ENCODE results near the gene SLC35F2.

SLC35F2 gene

GRCh38 chr11:107856180-107856980, 2.2 kb downstream of the SLC35F2 start:
- Histone ChIP-seq H3K79me2 (ENCODE audit: control insufficient read depth, insufficient read depth, low read length, poor library complexity) (peaks cover 19% of the 10 kb centered on the region), H2AFZ (ENCODE audit: insufficient read depth, low read length, poor library complexity) (no peak overlapping the region), H4K8ac (ENCODE audit: low read depth, low read length) (peak overlapping the region; percentile 47), H4K91ac (ENCODE audit: low read depth, low read length) (peak overlapping the region; percentile 53), H3K36me3 (ENCODE audit: control insufficient read depth in 1 of 2, insufficient read depth in 2 of 2, low read length in 2 of 2) (no peaks in the 10 kb centered on the region), H3K14ac (ENCODE audit: low read length) (no peak overlapping the region), H2BK5ac (ENCODE audit: low read depth, low read length, poor library complexity) (no peak overlapping the region), H3K79me1 (ENCODE audit: low read length) (peaks cover 13% of the 10 kb centered on the region), H4K12ac (ENCODE audit: low read depth, low read length) (no peak overlapping the region), H3K9me3 (ENCODE audit: insufficient read depth, low read depth, low read length) (no peaks in the 10 kb centered on the region), H2BK12ac (ENCODE audit: low read length) (no peak overlapping the region), H3K9ac (ENCODE audit: low read length) (no peak overlapping the region), H3K4me2 (ENCODE audit: low read length) (peak overlapping the region; percentile 73), H3K27me3 (ENCODE audit: insufficient read depth, low read length) (no peaks in the 10 kb centered on the region), H3K4ac (ENCODE audit: low read depth, low read length) (peak overlapping the region; percentile 47), H3K23ac (ENCODE audit: low read length) (no peak overlapping the region), H3K4me1 (ENCODE audit: control insufficient read depth in 1 of 2, insufficient read depth in 2 of 2, low read length in 2 of 2) (peaks cover 2% of the 10 kb centered on the region in 2 experiments), H3K4me3 (ENCODE audit: low read depth, low read length) (peak overlapping the region; percentile 13), H2BK120ac (ENCODE audit: insufficient read depth, low read length, poor library complexity) (no peak overlapping the region), H3K18ac (ENCODE audit: low read length) (no peak overlapping the region), H2AK5ac (ENCODE audit: low read length) (no peak overlapping the region), H3K27ac (ENCODE audit: low read depth, low read length) (peak overlapping the region; percentile 35)
- peak in 1 of 2 donors; percentile 7 for DNase-seq
- no CpG with 5 or more reads among the region's 10 CpGs for WGBS (ENCODE audit: extremely low coverage, insufficient coverage, insufficient read length)

- H3K9ac ChIP-seq (ENCODE audit: low read length) = peak overlapping the region; percentile 13
- no peak overlapping the region for H3K14ac ChIP-seq (ENCODE audit: low read length)
- no peak overlapping the region for H3K4me2 ChIP-seq (ENCODE audit: low read length)
- no peak overlapping the region for H2AK5ac ChIP-seq (ENCODE audit: low read length)
- no CpG with 5 or more reads among the region's 6 CpGs for WGBS (ENCODE audit: extremely low coverage, insufficient coverage, insufficient read length)
- no peak for DNase-seq
- H3K4me1 ChIP-seq (ENCODE audit: control insufficient read depth in 1 of 2, insufficient read depth in 2 of 2, low read length in 2 of 2) = peaks cover 9 to 13% of the 10 kb centered on the region in 2 experiments
- H3K4ac ChIP-seq (ENCODE audit: low read depth, low read length) = peak overlapping the region; percentile 64
- no peaks in the 10 kb centered on the region for H3K9me3 ChIP-seq (ENCODE audit: insufficient read depth, low read depth, low read length)
- H4K91ac ChIP-seq (ENCODE audit: low read depth, low read length) = no peak overlapping the region
- H3K4me3 ChIP-seq (ENCODE audit: low read depth, low read length) = no peak overlapping the region
- H3K23ac ChIP-seq (ENCODE audit: low read length) = no peak overlapping the region
- H3K18ac ChIP-seq (ENCODE audit: low read length) = no peak overlapping the region
- no peak overlapping the region for H2AFZ ChIP-seq (ENCODE audit: insufficient read depth, low read length, poor library complexity)
- no peaks in the 10 kb centered on the region for H3K27me3 ChIP-seq (ENCODE audit: insufficient read depth, low read length)
- H3K79me2 ChIP-seq (ENCODE audit: control insufficient read depth, insufficient read depth, low read length, poor library complexity) = peaks cover 12% of the 10 kb centered on the region
- H2BK12ac ChIP-seq (ENCODE audit: low read length) = no peak overlapping the region
- H3K79me1 ChIP-seq (ENCODE audit: low read length) = peaks cover 2% of the 10 kb centered on the region
- H2BK5ac ChIP-seq (ENCODE audit: low read depth, low read length, poor library complexity) = no peak overlapping the region
- H2BK120ac ChIP-seq (ENCODE audit: insufficient read depth, low read length, poor library complexity) = no peak overlapping the region
- H3K36me3 ChIP-seq (ENCODE audit: control insufficient read depth in 1 of 2, insufficient read depth in 2 of 2, low read length in 2 of 2) = no peaks in the 10 kb centered on the region
- H4K8ac ChIP-seq (ENCODE audit: low read depth, low read length) = no peak overlapping the region
- H3K27ac ChIP-seq (ENCODE audit: low read depth, low read length) = no peak overlapping the region
- H4K12ac ChIP-seq (ENCODE audit: low read depth, low read length) = no peak overlapping the region
These were observed 5.5 kb downstream of the SLC35F2 start for GRCh38 chr11:107853070-107853469.

GRCh38 chr11:107851704-107852310, 6.8 kb downstream of the SLC35F2 start:
- no peak overlapping the region for H4K12ac ChIP-seq (ENCODE audit: low read depth, low read length)
- H3K79me2 ChIP-seq (ENCODE audit: control insufficient read depth, insufficient read depth, low read length, poor library complexity) = peaks cover 11% of the 10 kb centered on the region
- H3K4me2 ChIP-seq (ENCODE audit: low read length) = no peak overlapping the region
- H3K4me1 ChIP-seq (ENCODE audit: control insufficient read depth in 1 of 2, insufficient read depth in 2 of 2, low read length in 2 of 2) = peaks cover 9 to 16% of the 10 kb centered on the region in 2 experiments
- WGBS (ENCODE audit: extremely low coverage, insufficient coverage, insufficient read length) = no CpG with 5 or more reads among the region's 4 CpGs
- H3K9me3 ChIP-seq (ENCODE audit: insufficient read depth, low read depth, low read length) = no peaks in the 10 kb centered on the region
- no peaks in the 10 kb centered on the region for H3K27me3 ChIP-seq (ENCODE audit: insufficient read depth, low read length)
- no peak overlapping the region for H2BK5ac ChIP-seq (ENCODE audit: low read depth, low read length, poor library complexity)
- H4K91ac ChIP-seq (ENCODE audit: low read depth, low read length) = no peak overlapping the region
- no peak overlapping the region for H4K8ac ChIP-seq (ENCODE audit: low read depth, low read length)
- H3K36me3 ChIP-seq (ENCODE audit: control insufficient read depth in 1 of 2, insufficient read depth in 2 of 2, low read length in 2 of 2) = no peaks in the 10 kb centered on the region
- H2BK12ac ChIP-seq (ENCODE audit: low read length) = no peak overlapping the region
- no peak overlapping the region for H3K9ac ChIP-seq (ENCODE audit: low read length)
- peak overlapping the region; percentile 64 for H3K4ac ChIP-seq (ENCODE audit: low read depth, low read length)
- no peak for DNase-seq
- no peak overlapping the region for H2AK5ac ChIP-seq (ENCODE audit: low read length)
- no peak overlapping the region for H3K14ac ChIP-seq (ENCODE audit: low read length)
- no peaks in the 10 kb centered on the region for H3K79me1 ChIP-seq (ENCODE audit: low read length)
- H2AFZ ChIP-seq (ENCODE audit: insufficient read depth, low read length, poor library complexity) = no peak overlapping the region
- no peak overlapping the region for H2BK120ac ChIP-seq (ENCODE audit: insufficient read depth, low read length, poor library complexity)
- H3K23ac ChIP-seq (ENCODE audit: low read length) = no peak overlapping the region
- no peak overlapping the region for H3K18ac ChIP-seq (ENCODE audit: low read length)
- H3K27ac ChIP-seq (ENCODE audit: low read depth, low read length) = no peak overlapping the region
- no peak overlapping the region for H3K4me3 ChIP-seq (ENCODE audit: low read depth, low read length)

GRCh38 chr11:107849790-107850189, 8.8 kb downstream of the SLC35F2 start:
- H3K79me2 ChIP-seq (ENCODE audit: control insufficient read depth, insufficient read depth, low read length, poor library complexity) = peaks cover 8% of the 10 kb centered on the region
- H4K8ac ChIP-seq (ENCODE audit: low read depth, low read length) = peak overlapping the region; percentile 22
- no peak overlapping the region for H3K4me3 ChIP-seq (ENCODE audit: low read depth, low read length)
- H2BK5ac ChIP-seq (ENCODE audit: low read depth, low read length, poor library complexity) = no peak overlapping the region
- no peaks in the 10 kb centered on the region for H3K27me3 ChIP-seq (ENCODE audit: insufficient read depth, low read length)
- no peak overlapping the region for H2AFZ ChIP-seq (ENCODE audit: insufficient read depth, low read length, poor library complexity)
- H3K23ac ChIP-seq (ENCODE audit: low read length) = no peak overlapping the region
- peak overlapping the region; percentile 55 for H3K18ac ChIP-seq (ENCODE audit: low read length)
- H3K4me1 ChIP-seq (ENCODE audit: control insufficient read depth in 1 of 2, insufficient read depth in 2 of 2, low read length in 2 of 2) = peaks cover 9 to 16% of the 10 kb centered on the region in 2 experiments
- no peaks in the 10 kb centered on the region for H3K9me3 ChIP-seq (ENCODE audit: insufficient read depth, low read depth, low read length)
- peak overlapping the region; percentile 47 for H2AK5ac ChIP-seq (ENCODE audit: low read length)
- no peak overlapping the region for H4K91ac ChIP-seq (ENCODE audit: low read depth, low read length)
- H4K12ac ChIP-seq (ENCODE audit: low read depth, low read length) = no peak overlapping the region
- peak overlapping the region; percentile 45 for H3K14ac ChIP-seq (ENCODE audit: low read length)
- H3K27ac ChIP-seq (ENCODE audit: low read depth, low read length) = peak overlapping the region; percentile 48
- no peak overlapping the region for H2BK120ac ChIP-seq (ENCODE audit: insufficient read depth, low read length, poor library complexity)
- H3K4ac ChIP-seq (ENCODE audit: low read depth, low read length) = peak overlapping the region; percentile 54
- peak; percentile 43 to 71 for DNase-seq
- no peaks in the 10 kb centered on the region for H3K79me1 ChIP-seq (ENCODE audit: low read length)
- H3K9ac ChIP-seq (ENCODE audit: low read length) = no peak overlapping the region
- no peak overlapping the region for H2BK12ac ChIP-seq (ENCODE audit: low read length)
- H3K36me3 ChIP-seq (ENCODE audit: control insufficient read depth in 1 of 2, insufficient read depth in 2 of 2, low read length in 2 of 2) = no peaks in the 10 kb centered on the region
- H3K4me2 ChIP-seq (ENCODE audit: low read length) = no peak overlapping the region
